Metanephros (tissue), 1 donor: Measurements from ENCODE around the gene SLC17A4. TPM values are rescaled to one million over a fixed set of nuclear protein-coding genes. Genes with fewer than 3 reads are reported as not detected.

ENCODE experiments used
- total RNA-seq: library from RNA; depleted of rRNA; stranded (reverse); fragments of >200 nt; gene quantifications from one replicate; pipeline ENCODE4 v1.2.3, GENCODE V29; 2014

The SLC17A4 gene
- total RNA-seq: 0.23 TPM

DNA sequence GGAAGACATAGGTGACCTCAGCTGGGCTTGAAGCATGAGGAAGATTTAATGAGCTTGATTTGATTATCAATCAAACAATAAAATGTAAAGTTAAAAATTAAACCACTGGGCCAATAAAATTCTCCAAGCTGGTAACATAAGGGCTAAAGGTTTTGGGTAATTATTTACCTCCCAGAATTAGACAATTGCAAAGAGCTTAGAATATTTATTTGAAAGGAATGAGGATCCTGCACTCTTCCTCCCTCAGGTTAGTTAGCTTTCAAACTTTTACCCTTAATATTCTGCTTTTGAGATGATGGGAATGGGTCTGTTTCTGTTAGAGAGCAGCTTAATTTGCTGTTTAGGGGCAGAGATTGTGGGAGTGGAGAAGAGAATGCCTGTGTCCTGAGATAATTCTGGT is at the start of gene SLC17A4:
TSS of gene SLC17A4 (plus strand) at position 208 of the 400 bp plus-strand sequence. CDS start 7,221 bp downstream, outside the sequence.

Other genes starting within 250 kb of the SLC17A4 start
- 0.35 TPM for gene SCGN, start 102.5 kb upstream of the SLC17A4 start, total RNA-seq
- 14.0 TPM for gene SLC17A1, start 77.3 kb downstream of the SLC17A4 start, total RNA-seq
- gene SLC17A3, start 119.5 kb downstream of the SLC17A4 start, total RNA-seq: 0.12 TPM
- 0.58 TPM for gene SLC17A2, start 175.9 kb downstream of the SLC17A4 start, total RNA-seq
- gene TRIM38, start 208.1 kb downstream of the SLC17A4 start, total RNA-seq: 12.7 TPM